Measurements from ENCODE around the gene NR2E3.

NR2E3 gene

GRCh38 chr15:71810256-71811035 is at the start of gene NR2E3:
Gene NR2E3, plus strand, starts transcription at chr15:71810554. Its CDS starts 190 bp downstream, at chr15:71810744.
- DNase-seq, result no peak

- no peak for DNase-seq
These were observed 49.5 kb upstream of the NR2E3 start for GRCh38 chr15:71760852-71761251.

- no peak for DNase-seq
These were observed 48.7 kb upstream of the NR2E3 start for GRCh38 chr15:71761649-71762048.

- no peak for DNase-seq
These were observed 42.2 kb upstream of the NR2E3 start for GRCh38 chr15:71768184-71768583.

GRCh38 chr15:71773206-71773859 is 37.0 kb upstream of the NR2E3 start:
- no peak for DNase-seq

GRCh38 chr15:71775856-71776255 is 34.5 kb upstream of the NR2E3 start:
- no peak for DNase-seq

- DNase-seq, result no peak
These were observed 34.0 kb upstream of the NR2E3 start for GRCh38 chr15:71776304-71776703.

- no peak for DNase-seq
These were observed 33.0 kb upstream of the NR2E3 start for GRCh38 chr15:71777216-71777943.

GRCh38 chr15:71779073-71779797 is 31.1 kb upstream of the NR2E3 start:
- DNase-seq, result no peak

GRCh38 chr15:71780115-71780976 is 30.0 kb upstream of the NR2E3 start:
- DNase-seq, result peak; percentile 7

- no peak for DNase-seq
These were observed 29.0 kb upstream of the NR2E3 start for GRCh38 chr15:71781179-71781964.

- DNase-seq, result no peak
These were observed 28.4 kb upstream of the NR2E3 start for GRCh38 chr15:71781965-71782265.

- DNase-seq, result no peak
These were observed 27.8 kb upstream of the NR2E3 start for GRCh38 chr15:71782422-71783165.

- DNase-seq, result peak; percentile 14
These were observed 25.6 kb upstream of the NR2E3 start for GRCh38 chr15:71784719-71785118.

GRCh38 chr15:71785996-71786395 is 24.4 kb upstream of the NR2E3 start:
- no peak for DNase-seq

- no peak for DNase-seq
These were observed 23.7 kb upstream of the NR2E3 start for GRCh38 chr15:71786673-71787072.

GRCh38 chr15:71788646-71789579 is 21.4 kb upstream of the NR2E3 start:
- no peak for DNase-seq

- no peak for DNase-seq
These were observed 20.7 kb upstream of the NR2E3 start for GRCh38 chr15:71789616-71790015.

- no peak for DNase-seq
These were observed 20.3 kb upstream of the NR2E3 start for GRCh38 chr15:71790081-71790480.

- no peak for DNase-seq
These were observed 18.4 kb upstream of the NR2E3 start for GRCh38 chr15:71791975-71792374.

All from stimulated activated CD4-positive, alpha-beta T cell treated with anti-CD3 and anti-CD28 coated beads, Interleukin-12 subunit alpha, Interleukin-12 subunit beta, amount 100 ng/mL, for 4 hours (primary cell).